Upper lobe of right lung (tissue), 1 donor: Measurements from ENCODE around the gene GPR61. TPM values are rescaled to one million over a fixed set of nuclear protein-coding genes. Genes with fewer than 3 reads are reported as not detected.

Source experiments
- ATAC-seq: fragments of 200-7000 bp; cut with Tn5 transposase; one replicate; pipeline ENCODE4 v1.9.1; 2020; ENCODE audit warnings: mild to moderate bottlenecking, moderate library complexity
- DNase-seq: peaks from one replicate; pipeline ENCODE4 v3.0.0-alpha.2; 2020
- H3K27ac ChIP-seq: fragments of 200-600 bp; one replicate; pipeline ENCODE4 v1.8.0; 2022
- H3K27me3 ChIP-seq: fragments of 200-600 bp; one replicate; pipeline ENCODE4 v1.8.0; 2022; ENCODE audit warnings: mild to moderate bottlenecking
- H3K36me3 ChIP-seq: fragments of 200-600 bp; one replicate; pipeline ENCODE4 v1.8.0; 2022
- H3K4me1 ChIP-seq: fragments of 200-600 bp; one replicate; pipeline ENCODE4 v1.8.0; 2022
- H3K4me3 ChIP-seq: fragments of 200-600 bp; one replicate; pipeline ENCODE4 v1.8.0; 2022; ENCODE audit warnings: mild to moderate bottlenecking
- H3K9me3 ChIP-seq: fragments of 200-600 bp; one replicate; pipeline ENCODE4 v1.8.0; 2022
- CTCF ChIP-seq: fragments of 200-600 bp; IDR thresholded peaks from one replicate; pipeline ENCODE4 v1.8.0; 2022; ENCODE audit warnings: antibody characterized with exemption
- intact Hi-C: fragments of 100-400 bp; cut with DNase I; formaldehyde crosslinking; loops from one replicate; pipeline ENCODE4 v1.11.0; 2022
- total RNA-seq: library from RNA; stranded (reverse); fragmentation: NEBNext Ultra II Directional; extraction: Animal tissue kit (Norgen Biotek cat#: 25700); gene quantifications from one replicate; pipeline ENCODE4 v1.2.1, GENCODE V29; 2021
- donor health status: DM: no; HTN: yes; CAD: no; lungs with severe emphysema.

Gene GPR61
- total RNA-seq, 1 donor from 2014 or later: not detected

- no peak for TF ChIP-seq CTCF
- H3K36me3 ChIP-seq: no peaks in the 10 kb centered on the region
- no peaks in the 10 kb centered on the region for H3K9me3 ChIP-seq
- H3K27me3 ChIP-seq: no peaks in the 10 kb centered on the region
- peak overlapping the region; percentile 96 for H3K27ac ChIP-seq
- ATAC-seq: no peak
- H3K4me3 ChIP-seq: peak overlapping the region; percentile 93
- no peak for DNase-seq
- intact Hi-C loops: loop anchor here (5.0 to 10.0 kb wide), 2 partner anchors 85 to 227 kb away; no protein-coding TSS in a partner anchor
- H3K4me1 ChIP-seq: peaks cover 39% of the 10 kb centered on the region
These were observed 8.0 kb downstream of the GPR61 start for GRCh38 chr1:109547463-109548320.

DNA sequence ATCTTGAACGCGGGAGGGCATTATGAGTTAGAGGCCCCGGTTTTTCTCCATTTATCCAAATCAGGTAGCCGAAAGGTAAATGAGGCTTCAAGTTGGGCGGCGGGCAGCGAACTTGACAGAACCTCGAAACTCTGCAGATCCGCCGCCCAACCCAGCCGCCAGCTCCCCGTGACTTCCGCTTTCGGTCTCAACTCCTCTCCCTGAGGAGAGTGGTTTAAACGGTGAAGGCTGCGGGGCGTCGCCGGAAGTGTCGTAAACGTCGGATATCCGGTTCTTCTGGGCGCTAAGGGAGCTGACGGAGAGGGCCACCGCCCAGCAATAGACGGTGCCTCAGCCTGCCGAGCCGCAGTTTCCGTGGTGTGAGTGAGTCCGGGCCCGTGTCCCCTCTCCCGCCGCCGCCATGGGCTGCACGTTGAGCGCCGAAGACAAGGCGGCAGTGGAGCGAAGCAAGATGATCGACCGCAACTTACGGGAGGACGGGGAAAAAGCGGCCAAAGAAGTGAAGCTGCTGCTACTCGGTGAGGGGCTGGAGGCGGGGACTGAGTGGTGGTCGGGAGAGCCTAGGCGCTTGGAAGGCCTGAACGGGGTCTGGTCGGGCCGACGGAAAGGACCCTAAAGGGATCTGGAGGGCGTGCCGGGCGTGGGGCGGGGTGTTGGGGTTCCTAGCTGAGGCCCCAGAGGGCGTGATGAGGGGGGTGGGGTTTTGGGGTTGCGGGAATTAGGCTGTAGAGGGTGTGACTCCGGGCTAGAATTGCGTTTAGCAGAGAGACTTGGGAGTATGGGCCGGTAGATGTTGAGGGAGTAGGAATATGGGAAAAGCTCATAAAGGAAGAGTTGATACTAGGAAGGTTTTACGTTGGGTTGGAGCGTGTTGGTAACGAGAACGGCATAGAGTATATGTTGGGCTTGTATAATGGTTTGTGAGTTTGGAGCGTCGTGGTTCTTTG is 8.9 kb downstream of the GPR61 start, which contains the start of gene GNAI3:
GNAI3 (plus strand) TSS at position 295 of the 947 bp plus-strand sequence; CDS start at position 401, 106 bp downstream.
- peak; percentile 98 for DNase-seq
- intact Hi-C loops: loop anchor here (5.0 to 10.0 kb wide), 2 partner anchors 84 to 226 kb away; no protein-coding TSS in a partner anchor
- H3K27me3 ChIP-seq: no peaks in the 10 kb centered on the region
- no peak for TF ChIP-seq CTCF
- H3K9me3 ChIP-seq: no peaks in the 10 kb centered on the region
- H3K4me1 ChIP-seq: peaks cover 45% of the 10 kb centered on the region
- ATAC-seq: peak; percentile 98
- peak within 1 kb of the TSS; percentile 96 for H3K27ac ChIP-seq
- H3K36me3 ChIP-seq: no peaks in the 10 kb centered on the region
- H3K4me3 ChIP-seq: peak within 1 kb of the TSS; percentile 93

GRCh38 chr1:109556563-109556962 is 16.9 kb downstream of the GPR61 start:
- no peak for ATAC-seq
- Histone ChIP-seq H3K4me3 (no peak overlapping the region), H3K27me3 (no peaks in the 10 kb centered on the region), H3K4me1 (peaks cover 24% of the 10 kb centered on the region), H3K9me3 (no peaks in the 10 kb centered on the region), H3K27ac (no peak overlapping the region), H3K36me3 (no peaks in the 10 kb centered on the region)
- DNase-seq: no peak
- no peak for TF ChIP-seq CTCF
- intact Hi-C loops: no loop called here

GRCh38 chr1:109557520-109557919 is 17.8 kb downstream of the GPR61 start:
- H3K9me3 ChIP-seq: no peaks in the 10 kb centered on the region
- H3K36me3 ChIP-seq: no peaks in the 10 kb centered on the region
- no peak overlapping the region for H3K4me3 ChIP-seq
- intact Hi-C loops: no loop called here
- no peak overlapping the region for H3K27ac ChIP-seq
- peaks cover 26% of the 10 kb centered on the region for H3K4me1 ChIP-seq
- DNase-seq: no peak
- TF ChIP-seq CTCF: no peak
- ATAC-seq: no peak
- no peaks in the 10 kb centered on the region for H3K27me3 ChIP-seq

GRCh38 chr1:109559995-109560394 is 20.3 kb downstream of the GPR61 start:
- H3K36me3 ChIP-seq: no peaks in the 10 kb centered on the region
- peaks cover 40% of the 10 kb centered on the region for H3K4me1 ChIP-seq
- ATAC-seq (no peak), DNase-seq (no peak)
- H3K27ac ChIP-seq: no peak overlapping the region
- intact Hi-C loops: no loop called here
- no peak for TF ChIP-seq CTCF
- no peak overlapping the region for H3K4me3 ChIP-seq
- no peaks in the 10 kb centered on the region for H3K9me3 ChIP-seq
- no peaks in the 10 kb centered on the region for H3K27me3 ChIP-seq
